Ishikawa (cell line): Measurements from ENCODE around the gene C2CD2.

Experiments used
- CEBPB ChIP-seq: IDR thresholded peaks from 2 replicates; pipeline ENCODE4 v1.6.1; 2012
- CREB1 ChIP-seq: IDR thresholded peaks from 2 replicates; pipeline ENCODE4 v1.6.1; 2012; ENCODE audit warnings: low read depth
- EGR1 ChIP-seq: IDR thresholded peaks from 2 replicates; pipeline ENCODE4 v1.6.1; 2012
- EP300 ChIP-seq: IDR thresholded peaks from 2 replicates; pipeline ENCODE4 v1.6.1; 2012; ENCODE audit warnings: borderline replicate concordance
- FOXM1 ChIP-seq: IDR thresholded peaks from 2 replicates; pipeline ENCODE4 v1.6.1; 2012; ENCODE audit warnings: low read depth, borderline replicate concordance
- NFIC ChIP-seq: IDR thresholded peaks from 2 replicates; pipeline ENCODE4 v1.6.1; 2012
- RAD21 ChIP-seq: IDR thresholded peaks from 2 replicates; pipeline ENCODE4 v1.6.1; 2012; ENCODE audit warnings: low read depth
- TAF1 ChIP-seq: IDR thresholded peaks from 2 replicates; pipeline ENCODE4 v1.6.1; 2012; ENCODE audit warnings: low read depth, mild to moderate bottlenecking
- TCF12 ChIP-seq: IDR thresholded peaks from 2 replicates; pipeline ENCODE4 v1.6.1; 2012; ENCODE audit warnings: low read depth
- TEAD4 ChIP-seq: IDR thresholded peaks from 2 replicates; pipeline ENCODE4 v1.6.1; 2012
- USF1 ChIP-seq: IDR thresholded peaks from 2 replicates; pipeline ENCODE4 v1.6.1; 2012
- YY1 ChIP-seq: IDR thresholded peaks from 2 replicates; pipeline ENCODE4 v1.6.1; 2012; ENCODE audit warnings: low read depth
- ZBTB7A ChIP-seq: IDR thresholded peaks from 2 replicates; pipeline ENCODE4 v1.6.1; 2012; ENCODE audit warnings: low read depth
- TF ChIP-seq, protein P1 (sequence below): IDR thresholded peaks from 2 replicates; pipeline ENCODE4 v1.6.1; 2012; ENCODE audit warnings: low read depth, mild to moderate bottlenecking
- TF ChIP-seq, protein P2 (sequence below): IDR thresholded peaks from 2 replicates; pipeline ENCODE4 v1.6.1; 2012

C2CD2 gene

GRCh38 chr21:41958886-41959563, 5.2 kb upstream of the C2CD2 start:
- no peak for TF ChIP-seq RAD21
- no peak for TF ChIP-seq CEBPB
- no peak for TF ChIP-seq TEAD4
- TF ChIP-seq NFIC = no peak
- no peak for TF ChIP-seq FOXM1
- TF ChIP-seq, protein P1, sequence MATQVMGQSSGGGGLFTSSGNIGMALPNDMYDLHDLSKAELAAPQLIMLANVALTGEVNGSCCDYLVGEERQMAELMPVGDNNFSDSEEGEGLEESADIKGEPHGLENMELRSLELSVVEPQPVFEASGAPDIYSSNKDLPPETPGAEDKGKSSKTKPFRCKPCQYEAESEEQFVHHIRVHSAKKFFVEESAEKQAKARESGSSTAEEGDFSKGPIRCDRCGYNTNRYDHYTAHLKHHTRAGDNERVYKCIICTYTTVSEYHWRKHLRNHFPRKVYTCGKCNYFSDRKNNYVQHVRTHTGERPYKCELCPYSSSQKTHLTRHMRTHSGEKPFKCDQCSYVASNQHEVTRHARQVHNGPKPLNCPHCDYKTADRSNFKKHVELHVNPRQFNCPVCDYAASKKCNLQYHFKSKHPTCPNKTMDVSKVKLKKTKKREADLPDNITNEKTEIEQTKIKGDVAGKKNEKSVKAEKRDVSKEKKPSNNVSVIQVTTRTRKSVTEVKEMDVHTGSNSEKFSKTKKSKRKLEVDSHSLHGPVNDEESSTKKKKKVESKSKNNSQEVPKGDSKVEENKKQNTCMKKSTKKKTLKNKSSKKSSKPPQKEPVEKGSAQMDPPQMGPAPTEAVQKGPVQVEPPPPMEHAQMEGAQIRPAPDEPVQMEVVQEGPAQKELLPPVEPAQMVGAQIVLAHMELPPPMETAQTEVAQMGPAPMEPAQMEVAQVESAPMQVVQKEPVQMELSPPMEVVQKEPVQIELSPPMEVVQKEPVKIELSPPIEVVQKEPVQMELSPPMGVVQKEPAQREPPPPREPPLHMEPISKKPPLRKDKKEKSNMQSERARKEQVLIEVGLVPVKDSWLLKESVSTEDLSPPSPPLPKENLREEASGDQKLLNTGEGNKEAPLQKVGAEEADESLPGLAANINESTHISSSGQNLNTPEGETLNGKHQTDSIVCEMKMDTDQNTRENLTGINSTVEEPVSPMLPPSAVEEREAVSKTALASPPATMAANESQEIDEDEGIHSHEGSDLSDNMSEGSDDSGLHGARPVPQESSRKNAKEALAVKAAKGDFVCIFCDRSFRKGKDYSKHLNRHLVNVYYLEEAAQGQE = no peak
- no peak for TF ChIP-seq ZBTB7A
- TF ChIP-seq TCF12 = no peak
- TF ChIP-seq, protein P2, sequence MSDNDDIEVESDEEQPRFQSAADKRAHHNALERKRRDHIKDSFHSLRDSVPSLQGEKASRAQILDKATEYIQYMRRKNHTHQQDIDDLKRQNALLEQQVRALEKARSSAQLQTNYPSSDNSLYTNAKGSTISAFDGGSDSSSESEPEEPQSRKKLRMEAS = no peak

GRCh38 chr21:41957991-41958766, 4.4 kb upstream of the C2CD2 start:
- TF ChIP-seq YY1 = no peak
- peak; percentile 87 for TF ChIP-seq NFIC
- TF ChIP-seq TCF12 = peak; percentile 72
- peak; percentile 96 for TF ChIP-seq TEAD4
- peak; percentile 51; the same call in 1 of the 2 replicates for TF ChIP-seq RAD21
- no peak for TF ChIP-seq CEBPB
- TF ChIP-seq, protein P2 = no peak; the same call in 1 of the 2 replicates
- TF ChIP-seq ZBTB7A = no peak
- TF ChIP-seq, protein P1 = no peak
- no peak for TF ChIP-seq EGR1
- no peak for TF ChIP-seq USF1
- TF ChIP-seq FOXM1 = no peak
- TF ChIP-seq EP300 = 0 out of 2 replicates have a peak, but pooled peaks have one; percentile 13
- TF ChIP-seq CREB1 = no peak
- no peak for TF ChIP-seq TAF1

GRCh38 chr21:41956926-41957729, 3.3 kb upstream of the C2CD2 start:
- TF ChIP-seq NFIC = no peak

- TF ChIP-seq FOXM1 (no peak), ZBTB7A (no peak), NFIC (no peak), RAD21 (no peak), YY1 (no peak), TEAD4 (no peak)
Measured at GRCh38 chr21:41955516-41955915, 1.7 kb upstream of the C2CD2 start.

- TF ChIP-seq YY1 = no peak
- TF ChIP-seq EP300 = no peak
- no peak for TF ChIP-seq TAF1
- no peak for TF ChIP-seq TCF12
- no peak for TF ChIP-seq RAD21
- TF ChIP-seq CEBPB = no peak
- TF ChIP-seq, protein P1 = no peak
- no peak for TF ChIP-seq USF1
- TF ChIP-seq CREB1 = no peak
- TF ChIP-seq TEAD4 = no peak
Measured at GRCh38 chr21:41954654-41955499, 1.1 kb upstream of the C2CD2 start.
